GM23338 (cell line): Measurements from ENCODE around the gene SNCA.

Source experiments
- EZH2 ChIP-seq: fragments of 200-600 bp; sonication (generic); IDR thresholded peaks from one replicate; pipeline ENCODE4 v1.8.0; 2017; ENCODE audit warnings: antibody characterized with exemption, mild to moderate bottlenecking, low read depth; ENCODE audit not compliant: unreplicated experiment
- POLR2AphosphoS5 ChIP-seq: IDR thresholded peaks from 2 replicates; pipeline ENCODE4 v1.6.1; 2016; ENCODE audit warnings: antibody characterized with exemption, low read depth
- TF ChIP-seq, protein P1 (sequence below), 2 experiments: fragments of 200-600 bp in 1 of 2; sonication (generic) in 1 of 2; conservative IDR thresholded peaks; 2 replicates each; pipeline versions ENCODE4 v1.5.1 to v1.6.1; 2016 to 2017; ENCODE audit warnings: antibody characterized with exemption in 2 of 2, low read depth in 2 of 2, mild to moderate bottlenecking in 2 of 2, moderate library complexity in 1 of 2

DNA sequence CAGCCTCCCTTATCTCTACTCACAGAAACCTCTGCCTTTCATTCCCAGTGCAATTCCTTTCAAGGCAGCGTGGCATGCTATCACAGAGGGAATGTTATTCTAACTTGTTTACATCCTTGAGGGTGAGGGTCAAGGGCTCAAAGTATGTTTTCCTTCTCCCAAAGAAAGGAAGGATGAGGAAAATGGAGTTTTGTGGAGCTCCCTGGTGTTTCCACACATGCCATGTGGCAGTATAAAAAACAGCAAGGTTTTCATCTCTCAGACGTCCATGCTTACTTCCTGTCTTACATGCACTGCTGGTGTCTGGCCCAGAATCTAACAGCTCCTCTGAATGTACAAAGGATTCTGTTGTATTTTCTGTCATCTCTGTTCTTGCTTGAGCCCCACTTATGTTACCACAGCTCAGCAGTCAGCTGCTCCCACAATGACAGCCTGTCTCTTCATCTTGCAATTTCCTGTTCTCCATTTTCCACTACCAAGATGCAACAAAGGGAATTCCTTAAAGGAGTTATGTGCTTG is 128.0 kb downstream of the SNCA start:
- TF ChIP-seq, protein P1, sequence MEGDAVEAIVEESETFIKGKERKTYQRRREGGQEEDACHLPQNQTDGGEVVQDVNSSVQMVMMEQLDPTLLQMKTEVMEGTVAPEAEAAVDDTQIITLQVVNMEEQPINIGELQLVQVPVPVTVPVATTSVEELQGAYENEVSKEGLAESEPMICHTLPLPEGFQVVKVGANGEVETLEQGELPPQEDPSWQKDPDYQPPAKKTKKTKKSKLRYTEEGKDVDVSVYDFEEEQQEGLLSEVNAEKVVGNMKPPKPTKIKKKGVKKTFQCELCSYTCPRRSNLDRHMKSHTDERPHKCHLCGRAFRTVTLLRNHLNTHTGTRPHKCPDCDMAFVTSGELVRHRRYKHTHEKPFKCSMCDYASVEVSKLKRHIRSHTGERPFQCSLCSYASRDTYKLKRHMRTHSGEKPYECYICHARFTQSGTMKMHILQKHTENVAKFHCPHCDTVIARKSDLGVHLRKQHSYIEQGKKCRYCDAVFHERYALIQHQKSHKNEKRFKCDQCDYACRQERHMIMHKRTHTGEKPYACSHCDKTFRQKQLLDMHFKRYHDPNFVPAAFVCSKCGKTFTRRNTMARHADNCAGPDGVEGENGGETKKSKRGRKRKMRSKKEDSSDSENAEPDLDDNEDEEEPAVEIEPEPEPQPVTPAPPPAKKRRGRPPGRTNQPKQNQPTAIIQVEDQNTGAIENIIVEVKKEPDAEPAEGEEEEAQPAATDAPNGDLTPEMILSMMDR (conservative IDR thresholded peaks at IDR 0.05; ENCODE audit: low read depth in 2 of 2), result no peak
- TF ChIP-seq EZH2 (no peak), POLR2AphosphoS5 (no peak)
